HEK293 (cell line): ENCODE results near the gene MAMDC2.

Experiments
- CTCF ChIA-PET: fragments of 350-600 bp; formaldehyde crosslinking; extraction: SDS; loops from one replicate; lab custom pipeline; 2021; ENCODE audit warnings: antibody characterized with exemption; lab: Yijun Ruan, JAX
- POLR2A ChIA-PET: fragments of 300-600 bp; formaldehyde crosslinking; extraction: SDS; loops from one replicate; lab custom pipeline; 2020; ENCODE audit warnings: antibody characterized with exemption, inconsistent platforms; lab: Yijun Ruan, JAX
- H3K27ac ChIP-seq: fragments of 200-500 bp; sonication (Bioruptor generic); 2 replicates; pipeline ENCODE4 v1.5.1; 2014; ENCODE audit warnings: low read depth, low read length, control low read depth, inconsistent platforms; ENCODE audit errors: extremely low read depth
- H3K36me3 ChIP-seq, 2 experiments: fragments of 200-500 bp in 1 of 2; sonication (Bioruptor generic) in 1 of 2; 1 replicate in 1 of 2; 2 replicates in 1 of 2; pipeline ENCODE4 v1.5.1; 2014 to 2017; ENCODE audit warnings: inconsistent platforms in 2 of 2, low read length in 2 of 2; ENCODE audit not compliant: control insufficient read depth in 2 of 2, insufficient read depth in 1 of 2
- H3K4me1 ChIP-seq: fragments of 200-500 bp; sonication (Bioruptor generic); 2 replicates; pipeline ENCODE4 v1.5.1; 2014; ENCODE audit warnings: mild to moderate bottlenecking, low read length, inconsistent platforms; ENCODE audit not compliant: control insufficient read depth, insufficient read depth
- H3K4me3 ChIP-seq: 2 replicates; pipeline ENCODE4 v1.5.1; 2011; ENCODE audit warnings: low read depth, mild to moderate bottlenecking, control low read depth, low read length, moderate library complexity
- H3K9me3 ChIP-seq: fragments of 200-500 bp; sonication (Bioruptor generic); 2 replicates; pipeline ENCODE4 v1.5.1; 2014; ENCODE audit warnings: low read depth, low read length, inconsistent platforms; ENCODE audit not compliant: control insufficient read depth, insufficient read depth
- GLI2 ChIP-seq: fragments of 450-650 bp; formaldehyde crosslinking; IDR thresholded peaks from 2 replicates; pipeline ENCODE4; 2017; ENCODE audit warnings: missing biosample characterization, missing genetic modification characterization, low read depth, borderline replicate concordance
- OSR2 ChIP-seq: fragments of 450-650 bp; formaldehyde crosslinking; IDR thresholded peaks from 2 replicates; pipeline ENCODE4 v1.5.1; 2016; ENCODE audit warnings: missing biosample characterization, missing genetic modification characterization
- RBAK ChIP-seq: fragments of 450-650 bp; formaldehyde crosslinking; IDR thresholded peaks from 2 replicates; pipeline ENCODE4 v1.5.1; 2016; ENCODE audit warnings: missing biosample characterization, missing genetic modification characterization
- SALL2 ChIP-seq: fragments of 450-650 bp; formaldehyde crosslinking; IDR thresholded peaks from 2 replicates; pipeline ENCODE4 v1.5.0; 2017; ENCODE audit warnings: missing biosample characterization, mild to moderate bottlenecking, missing genetic modification characterization, borderline replicate concordance
- SCRT2 ChIP-seq: fragments of 450-650 bp; formaldehyde crosslinking; IDR thresholded peaks from 2 replicates; pipeline ENCODE4 v1.5.1; 2016; ENCODE audit warnings: missing biosample characterization, missing genetic modification characterization
- ZBTB48 ChIP-seq: fragments of 450-650 bp; formaldehyde crosslinking; IDR thresholded peaks from 2 replicates; pipeline ENCODE4 v1.5.1; 2016; ENCODE audit warnings: missing biosample characterization, missing genetic modification characterization
- ZNF292 ChIP-seq: fragments of 450-650 bp; formaldehyde crosslinking; IDR thresholded peaks from 2 replicates; pipeline ENCODE4 v1.5.1; 2016; ENCODE audit warnings: low read depth, missing biosample characterization, missing genetic modification characterization, borderline replicate concordance
- ZNF302 ChIP-seq: fragments of 450-650 bp; formaldehyde crosslinking; IDR thresholded peaks from 2 replicates; pipeline ENCODE4 v1.5.1; 2016; ENCODE audit warnings: missing biosample characterization, missing genetic modification characterization, low read depth
- ZNF354C ChIP-seq: fragments of 450-650 bp; formaldehyde crosslinking; IDR thresholded peaks from 2 replicates; pipeline ENCODE4 v1.5.1; 2016; ENCODE audit warnings: missing biosample characterization, missing genetic modification characterization, low read depth, borderline replicate concordance
- ZNF558 ChIP-seq: fragments of 450-650 bp; formaldehyde crosslinking; IDR thresholded peaks from 2 replicates; pipeline ENCODE4 v1.5.1; 2016; ENCODE audit warnings: missing biosample characterization, missing genetic modification characterization
- ZNF596 ChIP-seq: fragments of 450-650 bp; IDR thresholded peaks from 2 replicates; pipeline ENCODE4 v1.5.0; 2018; ENCODE audit warnings: missing biosample characterization, mild to moderate bottlenecking, missing genetic modification characterization, moderate library complexity
- ZNF610 ChIP-seq: fragments of 450-650 bp; formaldehyde crosslinking; IDR thresholded peaks from 2 replicates; pipeline ENCODE4 v1.5.1; 2016; ENCODE audit warnings: missing biosample characterization, missing genetic modification characterization, borderline replicate concordance
- ZNF621 ChIP-seq: fragments of 450-650 bp; formaldehyde crosslinking; IDR thresholded peaks from 2 replicates; pipeline ENCODE4 v1.5.1; 2017; ENCODE audit warnings: missing biosample characterization, missing genetic modification characterization
- ZNF629 ChIP-seq: fragments of 450-650 bp; formaldehyde crosslinking; IDR thresholded peaks from 2 replicates; pipeline ENCODE4 v1.5.1; 2017; ENCODE audit warnings: missing biosample characterization, missing genetic modification characterization
- TF ChIP-seq, protein P1 (sequence below): fragments of 450-650 bp; formaldehyde crosslinking; IDR thresholded peaks from 2 replicates; pipeline ENCODE4 v1.5.1; 2016; ENCODE audit warnings: missing biosample characterization, missing genetic modification characterization, borderline replicate concordance
- TF ChIP-seq, protein P2 (sequence below): fragments of 450-650 bp; formaldehyde crosslinking; IDR thresholded peaks from 2 replicates; pipeline ENCODE4 v1.5.1; 2016; ENCODE audit warnings: missing biosample characterization, missing genetic modification characterization
- TF ChIP-seq, protein P3 (sequence below): fragments of 450-650 bp; IDR thresholded peaks from 2 replicates; pipeline ENCODE4 v1.5.1; 2018; ENCODE audit warnings: missing biosample characterization, mild to moderate bottlenecking, missing genetic modification characterization
- TF ChIP-seq, protein P4 (sequence below): fragments of 450-650 bp; formaldehyde crosslinking; IDR thresholded peaks from 2 replicates; pipeline ENCODE4 v1.5.1; 2016; ENCODE audit warnings: missing biosample characterization, missing genetic modification characterization
- TF ChIP-seq, protein P5 (sequence below): fragments of 450-650 bp; formaldehyde crosslinking; IDR thresholded peaks from 2 replicates; pipeline ENCODE4 v1.5.1; 2017; ENCODE audit warnings: missing biosample characterization, missing genetic modification characterization
- TF ChIP-seq, protein P6 (sequence below): sonication (generic); formaldehyde crosslinking; IDR thresholded peaks from 2 replicates; pipeline ENCODE4 v1.8.1; 2022; ENCODE audit warnings: mild to moderate bottlenecking, moderate library complexity, missing genetic modification reagents

MAMDC2 gene

DNA sequence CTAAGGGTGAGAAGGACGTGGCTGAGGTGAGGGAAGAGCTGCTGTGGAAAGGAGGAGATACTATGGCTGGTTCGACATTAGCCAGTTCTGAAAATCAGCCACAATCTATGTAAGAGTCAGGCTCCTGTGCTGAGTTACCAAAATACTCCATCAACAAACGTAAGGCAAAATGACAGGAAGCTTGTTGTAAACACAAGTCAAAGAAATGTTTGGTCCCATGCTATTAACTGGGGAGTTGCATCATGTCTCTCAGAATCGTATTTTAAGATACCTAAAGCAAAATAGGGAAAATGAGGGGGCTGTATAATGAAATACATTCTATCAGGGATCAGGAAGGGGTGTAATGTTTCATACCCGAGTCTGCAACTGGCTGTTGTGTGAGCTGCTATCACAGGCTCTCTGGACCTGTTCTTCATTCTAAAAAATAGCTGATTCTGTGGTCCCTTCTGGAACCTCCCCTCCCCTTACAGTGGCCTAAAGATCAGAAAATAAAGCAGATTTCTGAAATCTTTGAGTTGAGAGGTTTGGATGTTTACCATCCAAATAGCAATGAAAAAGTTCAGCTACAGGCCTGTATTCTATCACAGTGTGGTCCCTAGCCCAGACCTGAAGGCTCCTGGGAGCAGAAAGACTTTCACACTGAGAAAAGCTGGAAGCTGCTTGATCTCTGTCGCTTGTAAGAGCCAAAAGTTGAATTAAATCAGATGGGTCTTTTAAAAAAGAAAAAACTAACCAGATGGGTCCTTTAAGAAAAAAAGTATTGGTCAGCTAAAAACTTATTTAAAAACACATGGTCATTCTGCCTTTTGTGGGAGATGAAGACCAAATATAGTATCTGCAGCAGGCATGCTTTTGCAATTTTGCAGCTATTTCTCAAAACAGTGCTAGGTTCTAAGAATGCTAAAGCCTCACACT is 117.3 kb downstream of the MAMDC2 start:
- ChIA-PET CTCF (interaction anchor here (0.7 to 1.1 kb wide), 4 partner anchors 11 to 50 kb away, joined by 3 to 6 read pairs (median 4); no protein-coding TSS in a partner anchor), POLR2A (no interaction called here)
- Histone ChIP-seq H3K27ac (no peak overlapping the region), H3K36me3 (no peaks in the 10 kb centered on the region), H3K9me3 (no peaks in the 10 kb centered on the region), H3K4me3 (no peak overlapping the region)
- no peak for TF ChIP-seq ZNF558 (tag by site-specific recombination)
- no peak for TF ChIP-seq ZBTB48 (tag by site-specific recombination)
- TF ChIP-seq ZNF354C = no peak
- TF ChIP-seq OSR2 (tag by site-specific recombination) = no peak
- TF ChIP-seq SCRT2 (tag by site-specific recombination) = no peak
- TF ChIP-seq ZNF292 (tag by site-specific recombination) = no peak
- TF ChIP-seq, protein P1, sequence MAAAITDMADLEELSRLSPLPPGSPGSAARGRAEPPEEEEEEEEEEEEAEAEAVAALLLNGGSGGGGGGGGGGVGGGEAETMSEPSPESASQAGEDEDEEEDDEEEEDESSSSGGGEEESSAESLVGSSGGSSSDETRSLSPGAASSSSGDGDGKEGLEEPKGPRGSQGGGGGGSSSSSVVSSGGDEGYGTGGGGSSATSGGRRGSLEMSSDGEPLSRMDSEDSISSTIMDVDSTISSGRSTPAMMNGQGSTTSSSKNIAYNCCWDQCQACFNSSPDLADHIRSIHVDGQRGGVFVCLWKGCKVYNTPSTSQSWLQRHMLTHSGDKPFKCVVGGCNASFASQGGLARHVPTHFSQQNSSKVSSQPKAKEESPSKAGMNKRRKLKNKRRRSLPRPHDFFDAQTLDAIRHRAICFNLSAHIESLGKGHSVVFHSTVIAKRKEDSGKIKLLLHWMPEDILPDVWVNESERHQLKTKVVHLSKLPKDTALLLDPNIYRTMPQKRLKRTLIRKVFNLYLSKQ (tag by site-specific recombination) = no peak
- TF ChIP-seq, protein P2, sequence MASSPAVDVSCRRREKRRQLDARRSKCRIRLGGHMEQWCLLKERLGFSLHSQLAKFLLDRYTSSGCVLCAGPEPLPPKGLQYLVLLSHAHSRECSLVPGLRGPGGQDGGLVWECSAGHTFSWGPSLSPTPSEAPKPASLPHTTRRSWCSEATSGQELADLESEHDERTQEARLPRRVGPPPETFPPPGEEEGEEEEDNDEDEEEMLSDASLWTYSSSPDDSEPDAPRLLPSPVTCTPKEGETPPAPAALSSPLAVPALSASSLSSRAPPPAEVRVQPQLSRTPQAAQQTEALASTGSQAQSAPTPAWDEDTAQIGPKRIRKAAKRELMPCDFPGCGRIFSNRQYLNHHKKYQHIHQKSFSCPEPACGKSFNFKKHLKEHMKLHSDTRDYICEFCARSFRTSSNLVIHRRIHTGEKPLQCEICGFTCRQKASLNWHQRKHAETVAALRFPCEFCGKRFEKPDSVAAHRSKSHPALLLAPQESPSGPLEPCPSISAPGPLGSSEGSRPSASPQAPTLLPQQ (tag by site-specific recombination) = no peak
- TF ChIP-seq, protein P3, sequence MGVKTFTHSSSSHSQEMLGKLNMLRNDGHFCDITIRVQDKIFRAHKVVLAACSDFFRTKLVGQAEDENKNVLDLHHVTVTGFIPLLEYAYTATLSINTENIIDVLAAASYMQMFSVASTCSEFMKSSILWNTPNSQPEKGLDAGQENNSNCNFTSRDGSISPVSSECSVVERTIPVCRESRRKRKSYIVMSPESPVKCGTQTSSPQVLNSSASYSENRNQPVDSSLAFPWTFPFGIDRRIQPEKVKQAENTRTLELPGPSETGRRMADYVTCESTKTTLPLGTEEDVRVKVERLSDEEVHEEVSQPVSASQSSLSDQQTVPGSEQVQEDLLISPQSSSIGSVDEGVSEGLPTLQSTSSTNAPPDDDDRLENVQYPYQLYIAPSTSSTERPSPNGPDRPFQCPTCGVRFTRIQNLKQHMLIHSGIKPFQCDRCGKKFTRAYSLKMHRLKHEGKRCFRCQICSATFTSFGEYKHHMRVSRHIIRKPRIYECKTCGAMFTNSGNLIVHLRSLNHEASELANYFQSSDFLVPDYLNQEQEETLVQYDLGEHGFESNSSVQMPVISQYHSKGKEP (tag by site-specific recombination) = no peak
- TF ChIP-seq, protein P4, sequence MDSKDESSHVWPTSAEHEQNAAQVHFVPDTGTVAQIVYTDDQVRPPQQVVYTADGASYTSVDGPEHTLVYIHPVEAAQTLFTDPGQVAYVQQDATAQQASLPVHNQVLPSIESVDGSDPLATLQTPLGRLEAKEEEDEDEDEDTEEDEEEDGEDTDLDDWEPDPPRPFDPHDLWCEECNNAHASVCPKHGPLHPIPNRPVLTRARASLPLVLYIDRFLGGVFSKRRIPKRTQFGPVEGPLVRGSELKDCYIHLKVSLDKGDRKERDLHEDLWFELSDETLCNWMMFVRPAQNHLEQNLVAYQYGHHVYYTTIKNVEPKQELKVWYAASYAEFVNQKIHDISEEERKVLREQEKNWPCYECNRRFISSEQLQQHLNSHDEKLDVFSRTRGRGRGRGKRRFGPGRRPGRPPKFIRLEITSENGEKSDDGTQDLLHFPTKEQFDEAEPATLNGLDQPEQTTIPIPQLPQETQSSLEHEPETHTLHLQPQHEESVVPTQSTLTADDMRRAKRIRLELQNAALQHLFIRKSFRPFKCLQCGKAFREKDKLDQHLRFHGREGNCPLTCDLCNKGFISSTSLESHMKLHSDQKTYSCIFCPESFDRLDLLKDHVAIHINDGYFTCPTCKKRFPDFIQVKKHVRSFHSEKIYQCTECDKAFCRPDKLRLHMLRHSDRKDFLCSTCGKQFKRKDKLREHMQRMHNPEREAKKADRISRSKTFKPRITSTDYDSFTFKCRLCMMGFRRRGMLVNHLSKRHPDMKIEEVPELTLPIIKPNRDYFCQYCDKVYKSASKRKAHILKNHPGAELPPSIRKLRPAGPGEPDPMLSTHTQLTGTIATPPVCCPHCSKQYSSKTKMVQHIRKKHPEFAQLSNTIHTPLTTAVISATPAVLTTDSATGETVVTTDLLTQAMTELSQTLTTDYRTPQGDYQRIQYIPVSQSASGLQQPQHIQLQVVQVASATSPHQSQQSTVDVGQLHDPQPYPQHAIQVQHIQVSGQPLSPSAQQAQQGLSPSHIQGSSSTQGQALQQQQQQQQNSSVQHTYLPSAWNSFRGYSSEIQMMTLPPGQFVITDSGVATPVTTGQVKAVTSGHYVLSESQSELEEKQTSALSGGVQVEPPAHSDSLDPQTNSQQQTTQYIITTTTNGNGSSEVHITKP (tag by site-specific recombination) = no peak
- no peak for TF ChIP-seq SALL2 (tag by site-specific recombination)
- TF ChIP-seq RBAK (tag by site-specific recombination) = no peak
- TF ChIP-seq ZNF610 (tag by site-specific recombination) = no peak
- TF ChIP-seq ZNF302 = no peak
- TF ChIP-seq ZNF621 = no peak
- no peak for TF ChIP-seq GLI2 (tag by site-specific recombination)
- TF ChIP-seq, protein P5, sequence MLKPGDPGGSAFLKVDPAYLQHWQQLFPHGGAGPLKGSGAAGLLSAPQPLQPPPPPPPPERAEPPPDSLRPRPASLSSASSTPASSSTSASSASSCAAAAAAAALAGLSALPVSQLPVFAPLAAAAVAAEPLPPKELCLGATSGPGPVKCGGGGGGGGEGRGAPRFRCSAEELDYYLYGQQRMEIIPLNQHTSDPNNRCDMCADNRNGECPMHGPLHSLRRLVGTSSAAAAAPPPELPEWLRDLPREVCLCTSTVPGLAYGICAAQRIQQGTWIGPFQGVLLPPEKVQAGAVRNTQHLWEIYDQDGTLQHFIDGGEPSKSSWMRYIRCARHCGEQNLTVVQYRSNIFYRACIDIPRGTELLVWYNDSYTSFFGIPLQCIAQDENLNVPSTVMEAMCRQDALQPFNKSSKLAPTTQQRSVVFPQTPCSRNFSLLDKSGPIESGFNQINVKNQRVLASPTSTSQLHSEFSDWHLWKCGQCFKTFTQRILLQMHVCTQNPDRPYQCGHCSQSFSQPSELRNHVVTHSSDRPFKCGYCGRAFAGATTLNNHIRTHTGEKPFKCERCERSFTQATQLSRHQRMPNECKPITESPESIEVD = no peak
- TF ChIP-seq, protein P6, sequence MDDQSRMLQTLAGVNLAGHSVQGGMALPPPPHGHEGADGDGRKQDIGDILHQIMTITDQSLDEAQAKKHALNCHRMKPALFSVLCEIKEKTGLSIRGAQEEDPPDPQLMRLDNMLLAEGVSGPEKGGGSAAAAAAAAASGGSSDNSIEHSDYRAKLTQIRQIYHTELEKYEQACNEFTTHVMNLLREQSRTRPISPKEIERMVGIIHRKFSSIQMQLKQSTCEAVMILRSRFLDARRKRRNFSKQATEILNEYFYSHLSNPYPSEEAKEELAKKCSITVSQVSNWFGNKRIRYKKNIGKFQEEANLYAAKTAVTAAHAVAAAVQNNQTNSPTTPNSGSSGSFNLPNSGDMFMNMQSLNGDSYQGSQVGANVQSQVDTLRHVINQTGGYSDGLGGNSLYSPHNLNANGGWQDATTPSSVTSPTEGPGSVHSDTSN (CRISPR knock-in tag) = no peak
- TF ChIP-seq ZNF629 (tag by site-specific recombination) = no peak
- TF ChIP-seq ZNF596 = no peak
- TF ChIP-seq, all 188 proteins: peak for 0
- H3K4me1 ChIP-seq = no peaks in the 10 kb centered on the region
